Left colon (tissue), 2 donors: ENCODE results near the gene NEK7. TPM values are rescaled to one million over a fixed set of nuclear protein-coding genes. Genes with fewer than 3 reads are reported as not detected.

Source experiments
- ATAC-seq: fragments of 200-7000 bp; cut with Tn5 transposase; one replicate; pipeline ENCODE4 v1.9.1; 2020; ENCODE audit warnings: mild to moderate bottlenecking, moderate library complexity
- DNase-seq, 2 donors: peaks; one replicate each; pipeline ENCODE4 v3.0.0-alpha.2; 2020
- intact Hi-C, 2 donors: fragments of 100-400 bp; cut with DNase I in 1 of 2; cut with micrococcal nuclease in 1 of 2; formaldehyde crosslinking; loops; one replicate each; pipeline versions ENCODE4 v1.11.2 to v1.14.0; 2022; cut with DNase I, micrococcal nuclease
- total RNA-seq, 2 donors: library from RNA; stranded (reverse); fragmentation: NEBNext Ultra II Directional; extraction: Animal tissue kit (Norgen Biotek cat#: 25700); gene quantifications; one replicate each; pipeline ENCODE4 v1.2.1, GENCODE V29; 2021
- donor health status: DM: no; HTN: no; CAD: no.
- donor health status: DM: yes; HTN: yes; CAD: no.

The NEK7 gene
- total RNA-seq, 2 donors from 2014 or later = 44.0 to 61.3 TPM

GRCh38 chr1:198234520-198235251, 77.9 kb downstream of the NEK7 start:
- ATAC-seq = peak; percentile 73
- intact Hi-C loops = no loop called here
- DNase-seq = no peak

DNA sequence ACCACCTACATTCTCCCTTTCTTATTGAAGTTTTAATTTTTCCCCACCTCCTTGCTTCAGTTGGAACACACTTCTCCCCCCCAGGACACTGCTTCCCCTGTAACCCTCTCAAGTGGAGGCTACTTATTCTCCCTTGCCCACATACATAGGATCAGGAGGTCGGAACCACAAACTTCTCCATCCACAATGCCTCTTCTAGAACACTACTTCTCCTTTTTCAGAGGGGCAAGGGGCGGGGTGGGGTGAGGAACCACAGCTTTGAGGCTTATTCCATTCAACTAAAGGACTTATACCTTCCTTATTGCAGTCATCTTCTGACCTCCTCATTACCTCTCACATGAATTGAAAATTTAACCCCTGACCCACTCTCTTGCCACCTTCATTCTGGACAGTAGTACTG, 81.3 kb downstream of the NEK7 start:
- peak in 1 of 2 donors; percentile 23 for DNase-seq
- ATAC-seq = peak; percentile 20
- intact Hi-C loops = no loop called here

DNA sequence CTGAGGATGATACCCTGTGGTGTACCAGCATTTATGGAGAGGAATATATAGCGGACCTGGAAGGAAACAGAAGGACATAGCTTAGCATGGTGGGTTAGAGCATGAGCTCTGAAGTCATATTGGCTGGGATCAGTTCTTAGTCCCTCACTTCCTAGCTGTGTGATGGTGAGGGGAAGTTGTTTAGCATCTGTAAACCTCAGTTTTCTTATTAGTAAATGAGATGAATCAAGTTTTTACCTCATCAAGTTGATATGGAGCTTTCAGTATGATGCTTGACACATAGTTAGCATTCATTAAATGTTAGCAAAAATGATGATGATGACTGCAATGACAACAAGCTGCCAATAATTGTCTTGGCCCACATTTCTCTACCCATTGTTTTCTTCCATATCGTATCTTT, 84.8 kb downstream of the NEK7 start:
- intact Hi-C loops = no loop called here
- DNase-seq (no peak), ATAC-seq (no peak)

DNA sequence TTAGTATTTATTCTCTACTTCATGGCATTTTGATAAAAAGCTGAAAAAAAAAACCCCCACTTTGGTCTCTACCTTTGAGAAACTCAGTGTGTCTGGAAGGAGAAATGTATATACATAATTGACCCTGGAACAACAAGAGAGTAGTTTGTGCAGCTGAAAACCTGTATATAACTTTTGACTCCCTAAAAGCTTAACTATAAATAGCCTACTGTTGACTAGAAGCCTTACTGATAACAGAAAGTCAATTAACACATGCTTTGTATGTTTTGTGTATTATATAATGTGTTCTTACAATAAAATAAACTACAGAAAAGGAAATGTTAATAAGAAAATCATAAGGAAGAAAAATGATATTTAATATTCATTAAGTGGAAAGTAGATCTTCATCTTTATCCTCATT, 88.0 kb downstream of the NEK7 start:
- ATAC-seq = no peak
- intact Hi-C loops = no loop called here

GRCh38 chr1:198245379-198245778, 88.6 kb downstream of the NEK7 start:
- DNase-seq (peak in 1 of 2 donors; percentile 6), ATAC-seq (no peak)
- intact Hi-C loops = no loop called here

More for the DNA sequence above, 88.0 kb downstream of the NEK7 start:
- no peak for DNase-seq

DNA sequence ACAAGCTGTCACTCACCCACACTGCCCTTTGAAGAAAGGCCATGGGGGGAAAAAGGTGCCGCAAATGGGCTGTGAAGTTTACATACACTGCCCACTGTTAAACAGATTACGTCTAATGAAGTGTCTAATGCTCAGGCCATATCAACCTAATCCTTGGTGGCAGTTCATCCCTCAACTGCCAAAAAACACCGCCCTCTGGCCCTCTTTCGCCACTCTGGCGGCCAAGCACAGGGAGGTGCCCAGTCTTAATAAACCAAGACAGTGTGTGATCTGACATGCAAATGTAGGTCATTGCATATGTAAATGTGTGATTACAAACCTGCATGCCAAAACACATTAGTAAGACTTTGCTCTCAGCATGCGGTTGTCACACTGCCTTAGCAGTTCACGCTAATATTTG, 89.5 kb downstream of the NEK7 start:
- no peak for DNase-seq
- intact Hi-C loops = no loop called here
- no peak for ATAC-seq

DNA sequence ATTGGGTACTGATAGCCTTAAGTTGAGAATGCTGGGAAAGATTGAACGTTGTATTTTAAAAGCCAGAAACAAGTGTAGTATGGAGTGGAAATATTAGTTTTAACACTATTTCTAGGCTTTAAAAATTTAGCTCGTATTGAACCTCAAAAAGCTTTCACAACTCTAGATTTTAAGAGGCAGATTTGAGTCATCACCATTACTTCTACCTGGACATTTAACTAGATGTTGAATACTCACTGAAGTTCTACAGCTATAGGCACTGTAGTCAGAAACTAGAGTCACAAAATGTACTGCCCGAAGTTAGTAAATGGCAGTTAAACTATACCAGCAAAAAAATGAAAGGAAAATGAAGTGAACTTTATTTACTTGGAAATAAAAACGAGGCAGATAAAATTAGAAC, 96.5 kb downstream of the NEK7 start:
- ATAC-seq (no peak), DNase-seq (no peak)
- intact Hi-C loops = no loop called here

GRCh38 chr1:198253668-198254067, 96.9 kb downstream of the NEK7 start:
- ATAC-seq (peak; percentile 52), DNase-seq (no peak)
- intact Hi-C loops = no loop called here

GRCh38 chr1:198254521-198254920, 97.7 kb downstream of the NEK7 start:
- DNase-seq = no peak
- intact Hi-C loops = no loop called here
- ATAC-seq = no peak

GRCh38 chr1:198254948-198255347, 98.2 kb downstream of the NEK7 start:
- DNase-seq (no peak), ATAC-seq (no peak)
- intact Hi-C loops = no loop called here

DNA sequence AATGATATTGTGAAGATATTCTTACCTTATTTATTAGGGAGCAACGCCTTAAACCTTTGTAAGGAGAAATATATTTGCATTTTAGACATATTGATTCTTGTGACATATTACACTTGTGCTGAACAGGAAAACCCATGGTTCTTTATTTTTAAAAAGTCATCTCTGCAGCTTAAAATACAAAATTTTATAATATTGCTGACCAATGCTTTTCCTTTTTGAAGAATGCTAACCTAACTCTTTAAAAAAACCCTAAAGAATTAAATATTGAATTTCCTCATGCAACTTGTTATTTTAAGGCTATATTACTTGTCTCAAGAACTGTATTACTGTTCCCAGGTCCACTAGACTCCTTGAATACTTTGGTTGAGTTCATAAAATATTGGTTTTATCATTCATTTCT, 99.0 kb downstream of the NEK7 start:
- no peak for DNase-seq
- intact Hi-C loops = no loop called here
- ATAC-seq = no peak

DNA sequence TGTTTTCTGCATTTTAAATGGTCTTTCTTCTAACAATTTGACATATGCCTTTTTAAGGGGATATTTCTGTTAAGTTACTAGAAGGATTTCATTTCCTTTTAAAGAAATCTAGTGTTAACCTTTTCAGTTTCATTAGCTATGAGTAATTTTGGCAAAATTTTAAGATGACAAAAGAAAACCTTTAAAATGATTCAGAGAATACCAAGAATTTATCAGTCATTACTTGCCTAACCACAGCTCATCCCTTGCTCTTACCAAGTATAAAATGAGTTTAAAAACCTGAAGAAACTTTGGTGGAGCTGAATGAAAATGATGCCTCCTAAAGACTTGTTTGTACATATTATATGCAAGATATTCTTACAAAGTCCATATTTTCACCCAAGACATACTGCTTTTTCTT, 101.7 kb downstream of the NEK7 start:
- no peak for ATAC-seq

DNA sequence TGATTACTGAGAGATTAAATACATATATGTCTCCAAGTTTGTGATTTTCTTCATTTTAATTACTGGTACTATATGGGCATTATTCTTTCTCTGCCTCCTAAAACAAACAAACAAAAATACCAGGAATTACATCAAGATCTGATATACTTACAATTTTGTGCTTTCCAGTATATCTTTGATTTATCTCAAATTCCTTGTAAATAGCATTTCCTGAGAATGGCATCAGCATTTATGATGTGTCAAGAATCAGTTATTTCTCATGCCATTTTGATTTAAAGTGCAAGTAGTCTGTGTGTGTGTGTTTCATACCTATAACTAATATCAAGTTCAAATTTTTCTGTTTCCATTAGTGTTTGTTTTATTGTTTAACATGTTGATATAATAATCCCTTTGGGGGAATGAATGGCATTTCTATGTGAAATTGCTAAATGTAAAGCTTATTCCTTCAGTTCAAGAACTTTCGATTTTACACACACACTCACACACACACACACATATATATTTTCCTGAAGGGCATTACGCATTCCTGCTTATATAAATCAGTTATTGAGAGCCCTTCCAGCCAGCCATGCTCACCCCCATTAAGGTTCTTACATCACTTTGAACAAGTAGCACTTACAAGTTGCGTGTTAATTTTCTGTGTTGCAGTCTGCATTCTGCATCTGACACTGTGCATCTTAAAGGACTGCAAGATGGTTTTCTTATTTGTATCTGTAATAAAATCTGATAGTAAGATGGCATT, 102.7 kb downstream of the NEK7 start:
- no peak for ATAC-seq

More for the DNA sequence above, 101.7 kb downstream of the NEK7 start:
- no peak for DNase-seq
- intact Hi-C loops = no loop called here

DNA sequence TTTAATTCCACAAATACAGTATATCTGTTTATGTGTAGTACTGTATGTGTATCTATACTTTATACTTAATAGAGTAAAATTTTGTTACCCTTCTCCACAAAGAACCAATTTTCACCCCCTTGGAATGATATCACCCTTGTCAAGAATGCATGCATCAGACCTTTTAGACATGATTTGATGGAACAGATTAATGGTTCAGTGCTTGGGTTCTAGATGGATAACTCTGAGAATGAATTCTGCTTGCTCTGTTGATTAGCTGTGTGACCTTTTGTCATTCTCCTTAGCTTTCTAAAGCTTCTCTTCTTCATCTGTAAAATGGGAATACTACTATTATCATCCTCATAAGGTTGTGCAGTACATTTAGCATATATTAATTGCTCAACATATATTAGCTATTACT, 105.1 kb downstream of the NEK7 start:
- ATAC-seq (no peak), DNase-seq (no peak)
- intact Hi-C loops = no loop called here

More for the DNA sequence above, 102.7 kb downstream of the NEK7 start:
- intact Hi-C loops = no loop called here
- DNase-seq = no peak

DNA sequence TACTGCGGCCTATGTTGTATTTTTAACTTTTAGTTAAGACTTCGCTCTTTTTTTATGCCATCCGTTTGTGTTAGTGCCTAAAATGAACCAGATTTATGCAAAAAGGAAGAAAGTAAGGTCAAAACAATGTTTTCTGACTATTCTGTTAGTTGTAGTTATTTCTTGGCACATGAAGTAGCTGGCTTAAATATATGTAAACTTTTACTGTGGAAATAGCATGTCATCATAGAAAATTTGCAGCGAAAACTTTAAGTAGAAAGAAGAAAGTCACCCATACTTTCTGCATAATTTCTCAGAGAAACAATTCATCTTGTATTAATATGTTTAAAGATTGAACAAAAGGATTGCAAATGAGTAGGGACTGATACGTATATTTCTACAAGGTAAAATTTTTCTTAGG, 106.4 kb downstream of the NEK7 start:
- intact Hi-C loops = no loop called here
- DNase-seq = no peak
- no peak for ATAC-seq

DNA sequence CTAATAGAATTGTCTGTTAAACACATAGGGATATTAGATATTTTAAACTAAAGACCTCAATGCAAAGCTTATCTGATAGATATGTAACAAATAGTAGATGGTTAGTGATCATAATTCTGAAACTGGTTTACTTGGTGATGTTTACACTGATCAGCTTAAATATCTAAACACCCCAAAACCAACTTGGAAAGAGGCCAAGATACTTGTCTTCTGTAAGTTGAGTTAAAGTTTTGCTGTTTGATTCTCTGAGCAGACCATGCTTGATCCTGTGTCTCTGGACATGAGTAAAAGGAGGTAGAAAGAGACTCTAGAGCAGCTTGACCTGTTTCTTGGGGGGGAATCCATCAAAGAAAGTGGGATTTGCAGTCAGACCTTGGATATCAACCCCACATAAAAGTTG, 107.5 kb downstream of the NEK7 start:
- no peak for ATAC-seq
- no peak for DNase-seq
- intact Hi-C loops = no loop called here

GRCh38 chr1:198265073-198265661, 108.4 kb downstream of the NEK7 start:
- ATAC-seq (no peak), DNase-seq (no peak)
- intact Hi-C loops = no loop called here

GRCh38 chr1:198267056-198267455, 110.3 kb downstream of the NEK7 start:
- intact Hi-C loops = no loop called here
- no peak for ATAC-seq

GRCh38 chr1:198267921-198268320, 111.1 kb downstream of the NEK7 start:
- intact Hi-C loops = no loop called here
- ATAC-seq = no peak
- no peak for DNase-seq

More at GRCh38 chr1:198267056-198267455, 110.3 kb downstream of the NEK7 start:
- no peak for DNase-seq
